WTC11 (cell line): Measurements from ENCODE around the gene SH2D1B. TPM values are rescaled to one million over a fixed set of nuclear protein-coding genes. Genes with fewer than 3 reads are reported as not detected.

ENCODE experiments used
- ATAC-seq: fragments of 200-7000 bp; cut with Tn5 transposase; 2 replicates; pipeline ENCODE4 v1.10.0; 2021; ENCODE audit warnings: mild to moderate bottlenecking, moderate library complexity
- CTCF ChIA-PET: fragments of 300-600 bp; sonication (Branson Sonifier 250); formaldehyde crosslinking; loops from one replicate; lab custom pipeline; 2021; ENCODE audit warnings: antibody characterized with exemption; lab: Charles Lee
- POLR2A ChIA-PET: fragments of 350-600 bp; sonication (Branson Sonifier 250); formaldehyde crosslinking; loops from one replicate; lab custom pipeline; 2021; ENCODE audit warnings: antibody characterized with exemption; lab: Charles Lee
- DNase-seq: peaks from one replicate; pipeline ENCODE4 v3.0.0; 2021; ENCODE audit warnings: low spot score
- H3K27ac Mint-ChIP-seq: 2 replicates; pipeline ENCODE4 v1.8.0; 2021; ENCODE audit warnings: mixed read lengths
- H3K27me3 Mint-ChIP-seq: 2 replicates; pipeline ENCODE4 v1.8.0; 2021; ENCODE audit warnings: low read depth, mild to moderate bottlenecking, moderate library complexity, mixed read lengths
- H3K36me3 Mint-ChIP-seq: 2 replicates; pipeline ENCODE4 v1.8.0; 2021; ENCODE audit warnings: mixed read lengths
- H3K4me1 Mint-ChIP-seq: 2 replicates; pipeline ENCODE4 v1.8.0; 2022; ENCODE audit warnings: mixed read lengths
- H3K4me3 Mint-ChIP-seq: 2 replicates; pipeline ENCODE4 v1.8.0; 2021; ENCODE audit warnings: mild to moderate bottlenecking, moderate library complexity, mixed read lengths
- H3K9me3 Mint-ChIP-seq: 2 replicates; pipeline ENCODE4 v1.8.0; 2021; ENCODE audit warnings: mixed read lengths
- ATF6 ChIP-seq: sonication (generic); formaldehyde crosslinking; IDR thresholded peaks from 2 replicates; pipeline ENCODE4 v1.8.1; 2023; ENCODE audit warnings: mild to moderate bottlenecking, missing genetic modification reagents
- HMGA2 ChIP-seq: fragments of 250-450 bp; sonication (Bioruptor Pico); IDR thresholded peaks from 2 replicates; pipeline ENCODE4 v1.4.0; 2021; ENCODE audit warnings: mild to moderate bottlenecking, moderate library complexity
- PRDM15 ChIP-seq: sonication (generic); formaldehyde crosslinking; IDR thresholded peaks from 2 replicates; pipeline ENCODE4 v1.8.0; 2022; ENCODE audit warnings: missing genetic modification reagents
- SMAD3 ChIP-seq: sonication (generic); formaldehyde crosslinking; IDR thresholded peaks from 2 replicates; pipeline ENCODE4 v1.8.0; 2022; ENCODE audit warnings: missing genetic modification reagents, mild to moderate bottlenecking, borderline replicate concordance
- TCF7 ChIP-seq: sonication (generic); formaldehyde crosslinking; IDR thresholded peaks from 2 replicates; pipeline ENCODE4 v1.8.0; 2022; ENCODE audit warnings: mild to moderate bottlenecking, low read depth, missing genetic modification reagents, moderate library complexity
- ZNF138 ChIP-seq: sonication (generic); formaldehyde crosslinking; conservative IDR thresholded peaks from 2 replicates; pipeline ENCODE4 v1.8.1; 2022; ENCODE audit warnings: mild to moderate bottlenecking, moderate library complexity, missing genetic modification reagents
- ZNF281 ChIP-seq: sonication (generic); formaldehyde crosslinking; IDR thresholded peaks from 2 replicates; pipeline ENCODE4 v1.8.0; 2023; ENCODE audit warnings: mild to moderate bottlenecking, missing genetic modification reagents
- ZNF532 ChIP-seq: fragments of 250-450 bp; sonication (Bioruptor Pico); IDR thresholded peaks from 2 replicates; pipeline ENCODE4 v1.9.0; 2021; ENCODE audit warnings: mild to moderate bottlenecking, borderline replicate concordance
- ZNF671 ChIP-seq: fragments of 250-450 bp; sonication (Bioruptor Pico); IDR thresholded peaks from 2 replicates; pipeline ENCODE4 v1.8.0; 2021; ENCODE audit warnings: mild to moderate bottlenecking
- total RNA-seq: library from RNA; stranded (reverse); gene quantifications from 3 replicates; pipeline ENCODE4 v1.2.3, GENCODE V29; 2021
- TF ChIP-seq, protein P1 (sequence below): fragments of 250-450 bp; sonication (Bioruptor Pico); IDR thresholded peaks from 2 replicates; pipeline ENCODE4 v1.9.0; 2021; ENCODE audit warnings: moderate library complexity, mild to moderate bottlenecking, inconsistent platforms, borderline replicate concordance

SH2D1B gene
- total RNA-seq, 1 experiment from 2014 or later: not detected

DNA sequence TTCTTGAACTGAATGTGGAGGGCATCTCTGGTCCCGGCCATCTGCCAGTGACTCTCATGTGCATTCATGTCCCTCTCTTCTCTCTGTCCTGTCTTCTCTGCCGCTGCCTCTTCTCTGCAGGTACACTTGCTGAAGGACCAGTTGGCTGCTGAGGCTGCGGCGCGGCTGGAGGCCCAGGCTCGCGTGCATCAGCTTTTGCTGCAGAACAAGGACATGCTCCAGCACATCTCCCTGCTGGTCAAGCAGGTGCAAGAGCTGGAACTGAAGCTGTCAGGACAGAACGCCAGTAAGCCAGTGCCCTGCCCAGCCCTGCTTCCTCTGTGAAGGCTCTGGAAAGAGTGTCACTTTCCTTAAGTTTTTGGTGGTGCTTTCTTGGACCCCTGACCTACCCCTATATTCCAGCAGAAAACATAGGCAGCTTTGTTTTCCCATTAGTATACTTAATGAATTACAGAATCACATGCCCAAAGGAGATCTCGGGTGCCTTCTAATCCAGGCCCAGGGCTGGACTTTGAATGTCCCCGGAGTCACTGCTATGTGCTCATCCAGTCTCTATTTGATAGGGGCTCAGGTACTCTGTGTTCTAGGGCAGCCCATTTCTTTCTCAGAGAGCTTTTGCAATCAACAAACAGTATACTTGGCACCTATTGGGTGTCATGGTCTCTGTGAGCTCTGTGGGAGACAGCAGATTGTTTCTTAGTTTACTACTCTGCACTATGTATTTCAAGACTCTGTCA lies 46.5 kb downstream of the SH2D1B start:
- TF ChIP-seq ZNF281 (CRISPR knock-in tag) (no peak), ATF6 (CRISPR knock-in tag) (no peak), HMGA2 (CRISPR knock-in tag) (no peak), ZNF532 (CRISPR knock-in tag) (no peak), ZNF138 (no peak), ZNF671 (no peak), SMAD3 (no peak), TCF7 (CRISPR knock-in tag) (no peak), PRDM15 (CRISPR knock-in tag) (no peak)
- TF ChIP-seq, protein P1, sequence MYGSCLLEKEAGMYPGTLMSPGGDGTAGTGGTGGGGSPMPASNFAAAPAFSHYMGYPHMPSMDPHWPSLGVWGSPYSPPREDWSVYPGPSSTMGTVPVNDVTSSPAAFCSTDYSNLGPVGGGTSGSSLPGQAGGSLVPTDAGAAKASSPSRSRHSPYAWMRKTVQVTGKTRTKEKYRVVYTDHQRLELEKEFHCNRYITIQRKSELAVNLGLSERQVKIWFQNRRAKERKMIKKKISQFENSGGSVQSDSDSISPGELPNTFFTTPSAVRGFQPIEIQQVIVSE (CRISPR knock-in tag): no peak
- ATAC-seq: no peak
- Mint-ChIP-seq H3K9me3 (no peaks in the 10 kb centered on the region), H3K27me3 (no peaks in the 10 kb centered on the region), H3K36me3 (peaks cover 2% of the 10 kb centered on the region; the same call in 1 of the 2 replicates), H3K27ac (no peak overlapping the region; the same call in 1 of the 2 replicates), H3K4me1 (no peaks in the 10 kb centered on the region), H3K4me3 (no peak overlapping the region)
- ChIA-PET POLR2A (no interaction called here), CTCF (interaction anchor here (0.8 to 4.1 kb wide), 3 partner anchors 8 to 309 kb away, joined by 3 to 27 read pairs (median 4); no protein-coding TSS in a partner anchor)
- no peak for DNase-seq
